ENCODE measurements around the gene RAPGEF2. TPM values are rescaled to one million over a fixed set of nuclear protein-coding genes. Genes with fewer than 3 reads are reported as not detected.
"Not testable (repeated sequence)": the region's sequence is repeated elsewhere in the genome, so short reads cannot be mapped to it uniquely, and the experiment has no call there.

The RAPGEF2 gene
- total RNA-seq, 4 donors from 2014 or later = 60.2 to 109 (median 79.7) TPM

DNA sequence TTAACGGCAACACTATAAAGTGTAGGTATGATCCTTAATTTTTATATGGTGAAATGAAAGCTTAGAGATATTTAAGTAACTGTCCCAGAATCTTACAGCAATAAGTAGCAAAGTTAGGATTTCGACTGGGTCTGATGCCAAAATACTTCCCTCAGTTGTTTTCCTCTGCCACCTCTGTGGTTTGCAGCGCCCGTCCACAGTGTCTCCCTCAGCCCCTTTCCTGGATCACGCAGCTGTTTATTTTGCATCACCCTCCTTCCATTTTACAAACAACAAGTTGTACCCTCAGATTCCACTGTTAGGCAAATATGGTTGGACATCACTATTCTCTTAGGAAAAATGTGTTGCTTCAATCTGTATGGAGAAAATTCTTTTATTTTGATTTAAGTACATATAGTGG lies 56.1 kb downstream of the RAPGEF2 start:
- 84 to 85% methylated on average over 5 of the region's 5 CpGs for WGBS, 2 donors
- TF ChIP-seq, protein P1, sequence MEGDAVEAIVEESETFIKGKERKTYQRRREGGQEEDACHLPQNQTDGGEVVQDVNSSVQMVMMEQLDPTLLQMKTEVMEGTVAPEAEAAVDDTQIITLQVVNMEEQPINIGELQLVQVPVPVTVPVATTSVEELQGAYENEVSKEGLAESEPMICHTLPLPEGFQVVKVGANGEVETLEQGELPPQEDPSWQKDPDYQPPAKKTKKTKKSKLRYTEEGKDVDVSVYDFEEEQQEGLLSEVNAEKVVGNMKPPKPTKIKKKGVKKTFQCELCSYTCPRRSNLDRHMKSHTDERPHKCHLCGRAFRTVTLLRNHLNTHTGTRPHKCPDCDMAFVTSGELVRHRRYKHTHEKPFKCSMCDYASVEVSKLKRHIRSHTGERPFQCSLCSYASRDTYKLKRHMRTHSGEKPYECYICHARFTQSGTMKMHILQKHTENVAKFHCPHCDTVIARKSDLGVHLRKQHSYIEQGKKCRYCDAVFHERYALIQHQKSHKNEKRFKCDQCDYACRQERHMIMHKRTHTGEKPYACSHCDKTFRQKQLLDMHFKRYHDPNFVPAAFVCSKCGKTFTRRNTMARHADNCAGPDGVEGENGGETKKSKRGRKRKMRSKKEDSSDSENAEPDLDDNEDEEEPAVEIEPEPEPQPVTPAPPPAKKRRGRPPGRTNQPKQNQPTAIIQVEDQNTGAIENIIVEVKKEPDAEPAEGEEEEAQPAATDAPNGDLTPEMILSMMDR (IDR thresholded peaks at IDR 0.05) = no peak
- TF ChIP-seq POLR2A (IDR thresholded peaks at IDR 0.05) = no peak
- intact Hi-C loops (cut with DNase I) = no loop called here

GRCh38 chr4:159159611-159160010 lies 56.7 kb downstream of the RAPGEF2 start:
- Histone ChIP-seq H3K36me3 (no peaks in the 10 kb centered on the region), H3K4me3 (replicated peaks in 1 of 3) (no peak overlapping the region), H3K27ac (no peak overlapping the region), H3K9me3 (no peaks in the 10 kb centered on the region), H3K27me3 (no peaks in the 10 kb centered on the region), H3K4me1 (peaks cover 14 to 41% of the 10 kb centered on the region in 2 donors)
- no peak for TF ChIP-seq POLR2A (IDR thresholded peaks at IDR 0.05)
- TF ChIP-seq, protein P1 (IDR thresholded peaks at IDR 0.05) = no peak
- intact Hi-C loops (cut with DNase I) = no loop called here
- DNase-seq = no peak
- 71 to 81% methylated on average over 2 of the region's 2 CpGs for WGBS, 2 donors

More for the DNA sequence above, 56.1 kb downstream of the RAPGEF2 start:
- H3K9me3 ChIP-seq = no peaks in the 10 kb centered on the region
- H3K36me3 ChIP-seq = no peaks in the 10 kb centered on the region
- H3K27me3 ChIP-seq = no peaks in the 10 kb centered on the region
- no peak for DNase-seq
- no peak overlapping the region for H3K4me3 ChIP-seq (replicated peaks in 1 of 3)
- no peak overlapping the region for H3K27ac ChIP-seq
- peaks cover 14 to 41% of the 10 kb centered on the region in 2 donors for H3K4me1 ChIP-seq

DNA sequence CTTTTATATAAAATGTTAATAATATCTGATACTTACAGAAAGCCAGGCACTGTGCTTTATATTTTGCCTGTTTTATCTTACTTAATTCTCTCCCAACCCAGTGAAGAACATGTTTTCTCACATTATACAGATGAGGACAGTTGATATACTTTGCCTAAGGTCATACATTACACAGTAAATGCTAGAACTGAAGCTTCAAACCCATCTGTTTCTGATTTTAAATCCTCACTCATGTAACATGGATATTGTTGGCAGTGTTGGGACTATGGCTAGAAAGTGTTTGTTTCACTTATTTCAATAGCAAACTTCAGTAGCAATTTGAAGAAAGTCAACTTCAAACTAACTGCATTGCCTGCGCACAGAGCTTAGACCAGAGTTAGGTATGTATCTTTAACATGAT lies 57.4 kb downstream of the RAPGEF2 start:
- TF ChIP-seq, protein P1 (IDR thresholded peaks at IDR 0.05) = no peak
- no peak for TF ChIP-seq POLR2A (IDR thresholded peaks at IDR 0.05)
- Histone ChIP-seq H3K4me1 (peaks cover 14 to 41% of the 10 kb centered on the region in 2 donors), H3K4me3 (replicated peaks in 1 of 3) (no peak overlapping the region), H3K27ac (no peak overlapping the region), H3K9me3 (no peaks in the 10 kb centered on the region), H3K36me3 (no peaks in the 10 kb centered on the region), H3K27me3 (no peaks in the 10 kb centered on the region)
- WGBS, 2 donors = 95 to 100% methylated on average over 1 of the region's 1 CpG
- DNase-seq = no peak
- intact Hi-C loops (cut with DNase I) = no loop called here

- H3K36me3 ChIP-seq; DNase-seq; H3K9me3 ChIP-seq; H3K27me3 ChIP-seq; intact Hi-C loops (cut with DNase I); H3K4me3 ChIP-seq (replicated peaks in 1 of 3); H3K27ac ChIP-seq: not testable (repeated sequence)
- H3K4me1 ChIP-seq = peaks cover 14 to 41% of the 10 kb centered on the region in 2 donors
- WGBS, 2 donors = 85 to 92% methylated on average over 3 of the region's 3 CpGs
Observed at GRCh38 chr4:159161436-159161835, 58.6 kb downstream of the RAPGEF2 start.

DNA sequence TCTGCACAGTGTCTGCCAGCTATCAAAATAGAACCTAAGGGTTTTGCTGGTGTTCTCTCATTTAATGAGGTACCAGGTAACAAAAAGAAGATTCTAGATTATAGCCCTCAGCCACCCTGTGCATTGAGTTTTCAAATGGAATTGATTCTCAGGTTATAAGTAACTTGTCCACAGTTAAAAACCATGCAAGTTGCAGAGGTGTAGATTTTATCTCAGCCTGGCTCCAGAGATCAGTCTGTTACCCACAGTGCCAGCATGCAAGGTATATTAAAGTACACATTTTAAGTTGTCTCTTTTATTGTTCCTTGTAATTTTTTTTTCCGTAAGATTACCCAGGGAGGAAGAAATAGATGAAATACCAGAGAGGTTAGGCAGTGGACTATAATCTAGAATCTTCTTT lies 59.7 kb downstream of the RAPGEF2 start:
- no peak overlapping the region for H3K4me3 ChIP-seq (replicated peaks in 1 of 3)
- WGBS, 2 donors = 91 to 95% methylated on average over 1 of the region's 1 CpG
- H3K36me3 ChIP-seq = no peaks in the 10 kb centered on the region
- H3K27me3 ChIP-seq = no peaks in the 10 kb centered on the region
- intact Hi-C loops (cut with DNase I) = no loop called here
- TF ChIP-seq, protein P1 (IDR thresholded peaks at IDR 0.05) = no peak
- no peak for TF ChIP-seq POLR2A (IDR thresholded peaks at IDR 0.05)
- H3K4me1 ChIP-seq = peaks cover 10 to 34% of the 10 kb centered on the region in 2 donors
- DNase-seq = no peak
- H3K9me3 ChIP-seq = no peaks in the 10 kb centered on the region
- H3K27ac ChIP-seq = no peak overlapping the region

DNA sequence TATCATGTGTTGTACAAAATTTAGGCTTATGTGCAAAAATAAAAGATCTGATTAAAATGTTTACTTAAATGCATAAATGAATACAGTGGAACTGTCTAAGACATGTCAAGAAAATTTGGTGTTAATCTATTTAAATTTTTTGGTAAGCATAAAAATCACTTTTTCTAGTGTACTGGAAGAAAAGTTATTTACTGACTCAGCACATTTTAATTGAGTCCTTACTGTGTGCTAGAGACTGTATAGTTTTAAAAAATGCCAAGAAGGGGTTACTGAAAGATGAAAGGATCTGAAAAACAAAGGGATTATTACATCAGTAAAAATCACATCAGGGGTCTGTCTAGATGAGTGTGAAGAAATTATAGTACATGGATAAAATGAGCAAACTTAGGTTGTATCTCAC lies 60.6 kb downstream of the RAPGEF2 start:
- Histone ChIP-seq H3K36me3 (no peaks in the 10 kb centered on the region), H3K27ac (no peak overlapping the region), H3K4me3 (replicated peaks in 1 of 3) (no peak overlapping the region), H3K4me1 (peaks cover 3 to 25% of the 10 kb centered on the region in 2 donors), H3K27me3 (no peaks in the 10 kb centered on the region), H3K9me3 (no peaks in the 10 kb centered on the region)
- no peak for DNase-seq
- intact Hi-C loops (cut with DNase I) = no loop called here
- TF ChIP-seq, protein P1 (IDR thresholded peaks at IDR 0.05) = no peak
- TF ChIP-seq POLR2A (IDR thresholded peaks at IDR 0.05) = no peak

All from thyroid gland (tissue), 4 donors.